DMS53 treated with DMSO at 0.1 percent for 48 hours (cell line): ENCODE results near the gene HCRTR1.

Source experiments
- DNase-seq: peaks from one replicate; lab custom pipeline; 2025; ENCODE audit not compliant: unreplicated experiment; lab: John Stamatoyannopoulos, UW

Gene HCRTR1

GRCh38 chr1:31617218-31617915 is at the start of gene HCRTR1:
HCRTR1 (plus strand) TSS chr1:31617689; CDS start chr1:31619193, 1,504 bp downstream.
- no peak for DNase-seq

GRCh38 chr1:31567956-31568570 is 49.4 kb upstream of the HCRTR1 start:
- no peak for DNase-seq

GRCh38 chr1:31568895-31569595 is 48.4 kb upstream of the HCRTR1 start:
- no peak for DNase-seq

GRCh38 chr1:31569596-31570173 is 47.8 kb upstream of the HCRTR1 start:
- DNase-seq, result no peak

GRCh38 chr1:31570228-31570627 is 47.3 kb upstream of the HCRTR1 start:
- DNase-seq, result no peak

- DNase-seq, result no peak
These were observed 46.6 kb upstream of the HCRTR1 start for GRCh38 chr1:31570906-31571305.

- no peak for DNase-seq
These were observed 45.9 kb upstream of the HCRTR1 start for GRCh38 chr1:31571340-31572295.

GRCh38 chr1:31572323-31573104 is 45.0 kb upstream of the HCRTR1 start:
- DNase-seq, result no peak

GRCh38 chr1:31573261-31573660 is 44.2 kb upstream of the HCRTR1 start:
- DNase-seq, result no peak

GRCh38 chr1:31574749-31575368 is 42.6 kb upstream of the HCRTR1 start:
- no peak for DNase-seq

- DNase-seq, result no peak
These were observed 41.9 kb upstream of the HCRTR1 start for GRCh38 chr1:31575369-31576140.

- DNase-seq, result peak; percentile 69
These were observed 41.3 kb upstream of the HCRTR1 start, which contains the start of gene TINAGL1 for GRCh38 chr1:31576201-31576669. TINAGL1 (plus strand) TSS chr1:31576515; CDS start chr1:31577149, 634 bp downstream.

GRCh38 chr1:31576743-31577455 is 40.6 kb upstream of the HCRTR1 start:
- peak; percentile 21 for DNase-seq

GRCh38 chr1:31577515-31578192 is 39.8 kb upstream of the HCRTR1 start:
- peak; percentile 47 for DNase-seq

GRCh38 chr1:31579374-31579773 is 38.1 kb upstream of the HCRTR1 start:
- DNase-seq, result no peak

- DNase-seq, result no peak
These were observed 37.0 kb upstream of the HCRTR1 start for GRCh38 chr1:31580513-31580870.

- no peak for DNase-seq
These were observed 36.4 kb upstream of the HCRTR1 start for GRCh38 chr1:31580891-31581603.
